ENCODE measurements around the gene SIDT1. TPM values are rescaled to one million over a fixed set of nuclear protein-coding genes. Genes with fewer than 3 reads are reported as not detected.
A peak's percentile ranks its signal among the peaks of the same experiment; 100 is the strongest.

The SIDT1 gene
- total RNA-seq, 4 donors from 2014 or later = 35.6 to 134 (median 83.4) TPM

DNA sequence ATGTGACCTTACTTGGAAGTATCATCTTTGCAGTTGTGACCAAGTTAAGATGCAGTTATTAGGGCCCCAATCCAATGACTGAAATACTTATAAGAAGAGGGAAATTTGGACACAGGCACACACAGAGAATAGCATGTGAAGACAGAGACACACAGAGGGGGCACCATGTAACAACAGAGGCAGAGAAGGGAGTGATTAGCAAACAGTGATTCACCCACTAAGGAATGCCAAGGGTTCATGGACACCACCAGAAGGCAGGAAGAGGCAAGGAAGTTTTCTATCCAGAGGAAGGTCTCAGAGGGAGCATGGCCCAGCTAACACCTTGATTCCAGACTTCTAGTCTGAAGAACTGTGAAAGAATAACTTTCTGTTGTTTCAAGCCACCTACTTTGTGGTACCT, 25.0 kb downstream of the SIDT1 start:
- H3K36me3 ChIP-seq = no peaks in the 10 kb centered on the region
- peaks cover 0 to 41% (median 14%) of the 10 kb centered on the region in 4 donors for H3K4me1 ChIP-seq
- in situ Hi-C loops (cut with MboI; ENCODE audit: low pct_ligation_motif_present in 1 of 4, low pct_unique_long_range_greater_than_20kb in 1 of 4, low sequenced_read_pairs in 3 of 4) (no loop called here), intact Hi-C loops (cut with DNase I; ENCODE audit: low total_unique reads) (no loop called here)
- TF ChIP-seq CTCF (IDR thresholded peaks at IDR 0.05) (no peak), POLR2AphosphoS5 (IDR thresholded peaks at IDR 0.05) (no peak), POLR2A (IDR thresholded peaks at IDR 0.05) (no peak), EP300 (IDR thresholded peaks at IDR 0.05; ENCODE audit: low read depth) (no peak)
- H3K4me3 ChIP-seq = no peak overlapping the region
- no peak for DNase-seq
- H3K27ac ChIP-seq = peak overlapping the region; percentile 34 to 69 (median 51)
- no peaks in the 10 kb centered on the region for H3K9me3 ChIP-seq
- H3K27me3 ChIP-seq = no peaks in the 10 kb centered on the region

DNA sequence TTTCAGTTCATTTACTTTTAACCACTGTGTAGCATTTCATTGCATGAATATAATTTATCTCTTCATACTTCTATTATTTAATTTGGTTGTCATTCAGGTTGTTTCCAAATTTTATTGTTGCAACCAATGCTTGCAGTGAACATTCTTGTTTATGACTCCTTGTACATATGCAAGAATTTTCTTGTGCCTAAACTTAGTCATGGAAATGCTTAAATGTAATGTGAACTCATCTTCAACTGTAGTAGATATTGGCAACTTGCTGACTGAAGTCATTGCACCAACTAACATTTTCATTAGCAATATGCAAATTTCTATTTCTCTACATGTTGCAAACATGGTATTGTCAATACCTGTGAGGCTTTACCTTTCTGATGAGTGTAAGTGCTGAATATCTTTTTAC, 26.7 kb downstream of the SIDT1 start:
- TF ChIP-seq CTCF (IDR thresholded peaks at IDR 0.05) = no peak
- TF ChIP-seq POLR2A (IDR thresholded peaks at IDR 0.05) = no peak
- TF ChIP-seq EP300 (IDR thresholded peaks at IDR 0.05; ENCODE audit: low read depth) = no peak
- no peak for TF ChIP-seq POLR2AphosphoS5 (IDR thresholded peaks at IDR 0.05)
- in situ Hi-C loops (cut with MboI; ENCODE audit: low pct_ligation_motif_present in 1 of 4, low pct_unique_long_range_greater_than_20kb in 1 of 4, low sequenced_read_pairs in 3 of 4) (no loop called here), intact Hi-C loops (cut with DNase I; ENCODE audit: low total_unique reads) (no loop called here)
- H3K4me1 ChIP-seq = peaks cover 0 to 41% (median 14%) of the 10 kb centered on the region in 4 donors
- no peaks in the 10 kb centered on the region for H3K9me3 ChIP-seq
- no peaks in the 10 kb centered on the region for H3K27me3 ChIP-seq
- H3K4me3 ChIP-seq = no peak overlapping the region
- H3K36me3 ChIP-seq = no peaks in the 10 kb centered on the region
- H3K27ac ChIP-seq = no peak overlapping the region
- no peak for DNase-seq

- Histone ChIP-seq H3K36me3 (no peaks in the 10 kb centered on the region), H3K27ac (no peak overlapping the region), H3K4me1 (peaks cover 0 to 38% (median 14%) of the 10 kb centered on the region in 4 donors), H3K27me3 (no peaks in the 10 kb centered on the region), H3K4me3 (no peak overlapping the region), H3K9me3 (no peaks in the 10 kb centered on the region)
- 80% methylated on average over 6 of the region's 6 CpGs for WGBS, 2 donors (ENCODE audit: low coverage in 1 of 2)
- in situ Hi-C loops (cut with MboI; ENCODE audit: low pct_ligation_motif_present in 1 of 4, low pct_unique_long_range_greater_than_20kb in 1 of 4, low sequenced_read_pairs in 3 of 4) = no loop called here
- TF ChIP-seq EP300 (IDR thresholded peaks at IDR 0.05; ENCODE audit: low read depth) (no peak), POLR2A (IDR thresholded peaks at IDR 0.05) (no peak)
- DNase-seq = no peak
- intact Hi-C loops (cut with DNase I; ENCODE audit: low total_unique reads) = no loop called here
These were observed 27.9 kb downstream of the SIDT1 start for GRCh38 chr3:113560271-113560670.

- DNase-seq = no peak
- Histone ChIP-seq H3K9me3 (no peaks in the 10 kb centered on the region), H3K4me3 (no peak overlapping the region), H3K27me3 (no peaks in the 10 kb centered on the region), H3K4me1 (peaks cover 0 to 31% (median 13%) of the 10 kb centered on the region in 4 donors), H3K36me3 (no peaks in the 10 kb centered on the region), H3K27ac (no peak overlapping the region)
- in situ Hi-C loops (cut with MboI; ENCODE audit: low pct_ligation_motif_present in 1 of 4, low pct_unique_long_range_greater_than_20kb in 1 of 4, low sequenced_read_pairs in 3 of 4) (no loop called here), intact Hi-C loops (cut with DNase I; ENCODE audit: low total_unique reads) (no loop called here)
- WGBS, 2 donors (ENCODE audit: low coverage in 1 of 2) = 86 to 95% methylated on average over 4 of the region's 4 CpGs
- no peak for TF ChIP-seq POLR2A (IDR thresholded peaks at IDR 0.05)
- TF ChIP-seq EP300 (IDR thresholded peaks at IDR 0.05; ENCODE audit: low read depth) = no peak
- no peak for TF ChIP-seq POLR2AphosphoS5 (IDR thresholded peaks at IDR 0.05)
- no peak for TF ChIP-seq CTCF (IDR thresholded peaks at IDR 0.05)
These were observed 28.7 kb downstream of the SIDT1 start for GRCh38 chr3:113560831-113561623.

All from transverse colon (tissue), 4 donors.